ENCODE results near the gene CMTM6. TPM values are rescaled to one million over a fixed set of nuclear protein-coding genes. Genes with fewer than 3 reads are reported as not detected.

CMTM6 gene
- total RNA-seq, 1 donor from 2014 or later, result 90.1 TPM

DNA sequence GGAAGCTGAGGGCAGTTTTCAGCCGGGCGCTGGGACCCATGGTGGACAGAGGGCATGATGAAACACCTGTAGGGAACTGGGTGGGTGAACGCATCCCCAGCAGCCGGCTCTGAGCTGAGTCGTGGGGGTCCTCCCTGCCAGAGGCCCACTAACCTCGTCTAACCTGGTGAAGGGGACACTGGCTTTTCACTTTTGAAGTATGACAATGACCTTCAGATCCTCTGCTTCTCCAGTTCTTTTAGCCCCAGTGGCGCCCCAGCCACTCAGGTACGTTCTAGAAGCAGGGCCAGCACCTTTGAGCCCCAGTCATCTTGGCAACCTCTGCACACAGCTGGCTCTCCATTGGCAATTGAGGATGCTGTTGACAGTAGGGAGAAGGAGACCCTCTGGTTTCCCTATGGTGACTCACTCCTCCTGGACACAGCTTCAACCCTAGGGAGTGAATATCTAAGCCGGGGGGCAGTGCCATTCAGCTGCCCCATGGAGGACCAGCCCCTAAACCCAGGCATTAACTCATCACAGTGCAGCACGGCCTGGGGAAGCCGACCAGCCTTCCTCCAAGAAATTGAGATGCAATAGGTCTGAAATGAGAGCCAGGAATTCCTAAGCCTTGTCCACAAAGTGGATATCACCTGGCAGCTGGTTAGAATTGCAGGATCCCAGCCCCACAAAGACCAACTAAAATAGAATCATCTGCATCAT is 46.1 kb downstream of the CMTM6 start:
- no peak for ATAC-seq (ENCODE audit: low read depth)
- POLR2A ChIA-PET, result interaction anchor here (0.6 to 6.3 kb wide), 11 partner anchors 10 to 85 kb away, joined by 3 to 93 read pairs (median 4); no protein-coding TSS in a partner anchor
- no peaks in the 10 kb centered on the region for H3K27me3 Mint-ChIP-seq
- H3K27ac Mint-ChIP-seq, result peak overlapping the region; percentile 98
- no peak for DNase-seq
- no peak overlapping the region for H3K4me3 Mint-ChIP-seq
- peaks cover 66% of the 10 kb centered on the region for H3K4me1 Mint-ChIP-seq
- intact Hi-C loops (cut with micrococcal nuclease), result loop anchor here (1.0 kb wide), 1 partner anchor 12 kb away; no protein-coding TSS in a partner anchor
- H3K36me3 Mint-ChIP-seq (ENCODE audit: low read depth), result peaks cover 47% of the 10 kb centered on the region
- CTCF ChIA-PET, result interaction anchor here (1.0 to 1.5 kb wide), 2 partner anchors 11 to 12 kb away, joined by 4 to 8 read pairs; no protein-coding TSS in a partner anchor
- TF ChIP-seq, protein P1, sequence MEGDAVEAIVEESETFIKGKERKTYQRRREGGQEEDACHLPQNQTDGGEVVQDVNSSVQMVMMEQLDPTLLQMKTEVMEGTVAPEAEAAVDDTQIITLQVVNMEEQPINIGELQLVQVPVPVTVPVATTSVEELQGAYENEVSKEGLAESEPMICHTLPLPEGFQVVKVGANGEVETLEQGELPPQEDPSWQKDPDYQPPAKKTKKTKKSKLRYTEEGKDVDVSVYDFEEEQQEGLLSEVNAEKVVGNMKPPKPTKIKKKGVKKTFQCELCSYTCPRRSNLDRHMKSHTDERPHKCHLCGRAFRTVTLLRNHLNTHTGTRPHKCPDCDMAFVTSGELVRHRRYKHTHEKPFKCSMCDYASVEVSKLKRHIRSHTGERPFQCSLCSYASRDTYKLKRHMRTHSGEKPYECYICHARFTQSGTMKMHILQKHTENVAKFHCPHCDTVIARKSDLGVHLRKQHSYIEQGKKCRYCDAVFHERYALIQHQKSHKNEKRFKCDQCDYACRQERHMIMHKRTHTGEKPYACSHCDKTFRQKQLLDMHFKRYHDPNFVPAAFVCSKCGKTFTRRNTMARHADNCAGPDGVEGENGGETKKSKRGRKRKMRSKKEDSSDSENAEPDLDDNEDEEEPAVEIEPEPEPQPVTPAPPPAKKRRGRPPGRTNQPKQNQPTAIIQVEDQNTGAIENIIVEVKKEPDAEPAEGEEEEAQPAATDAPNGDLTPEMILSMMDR (IDR thresholded peaks at IDR 0.05), result no peak
- no peaks in the 10 kb centered on the region for H3K9me3 Mint-ChIP-seq

DNA sequence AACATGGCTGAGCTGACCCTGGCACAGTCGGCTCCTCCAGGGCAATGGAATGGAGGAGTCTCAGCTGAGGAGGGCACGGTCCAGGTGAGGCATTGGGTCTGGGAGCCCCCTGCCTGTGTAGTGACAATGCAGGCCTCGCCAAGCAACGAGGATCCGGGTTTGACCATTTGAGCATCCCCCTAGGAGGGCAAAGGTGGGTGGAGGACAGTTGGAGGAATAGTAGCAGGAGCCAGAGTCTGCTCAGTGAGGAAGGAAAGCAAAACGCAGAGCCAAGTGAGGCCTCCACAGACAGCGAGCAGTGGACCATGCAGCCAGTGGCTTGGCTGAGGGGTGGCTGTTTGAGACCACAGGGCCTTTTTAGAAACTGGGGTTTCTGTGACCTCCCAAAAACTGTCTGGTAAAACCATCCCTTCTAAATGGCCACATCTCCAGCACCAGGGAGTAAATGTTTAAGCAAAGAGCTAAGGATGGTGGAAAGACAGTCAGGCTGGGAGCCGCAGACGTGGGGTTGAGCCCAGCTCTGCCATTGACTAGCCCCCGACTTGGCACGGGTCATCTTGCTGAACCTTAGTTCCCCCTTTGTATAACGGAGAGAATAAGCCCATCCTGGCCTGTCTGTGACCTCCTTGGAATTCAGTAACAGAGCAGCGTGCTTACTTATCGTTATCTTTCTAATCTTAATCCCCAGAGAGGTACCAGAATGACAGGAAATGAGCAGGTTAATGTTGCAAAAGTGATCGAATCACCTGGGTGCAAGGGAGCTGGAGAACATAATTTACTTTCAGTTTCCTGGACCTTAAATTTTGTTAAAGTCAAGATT is 46.8 kb downstream of the CMTM6 start:
- peak overlapping the region; percentile 46 for H3K4me3 Mint-ChIP-seq
- H3K4me1 Mint-ChIP-seq, result peaks cover 69% of the 10 kb centered on the region
- DNase-seq (no peak), ATAC-seq (ENCODE audit: low read depth) (no peak)
- H3K9me3 Mint-ChIP-seq, result no peaks in the 10 kb centered on the region
- peaks cover 53% of the 10 kb centered on the region for H3K36me3 Mint-ChIP-seq (ENCODE audit: low read depth)
- intact Hi-C loops (cut with micrococcal nuclease), result loop anchor here (1.0 kb wide), 1 partner anchor 12 kb away; no protein-coding TSS in a partner anchor
- no peaks in the 10 kb centered on the region for H3K27me3 Mint-ChIP-seq
- H3K27ac Mint-ChIP-seq, result peak overlapping the region; percentile 98
- ChIA-PET CTCF (interaction anchor here (1.0 kb wide), 1 partner anchor 12 kb away, joined by 4 read pairs; no protein-coding TSS in a partner anchor), POLR2A (interaction anchor here (0.6 to 6.3 kb wide), 10 partner anchors 9 to 65 kb away, joined by 3 to 93 read pairs (median 3); no protein-coding TSS in a partner anchor)
- TF ChIP-seq, protein P1 (IDR thresholded peaks at IDR 0.05), result no peak

DNA sequence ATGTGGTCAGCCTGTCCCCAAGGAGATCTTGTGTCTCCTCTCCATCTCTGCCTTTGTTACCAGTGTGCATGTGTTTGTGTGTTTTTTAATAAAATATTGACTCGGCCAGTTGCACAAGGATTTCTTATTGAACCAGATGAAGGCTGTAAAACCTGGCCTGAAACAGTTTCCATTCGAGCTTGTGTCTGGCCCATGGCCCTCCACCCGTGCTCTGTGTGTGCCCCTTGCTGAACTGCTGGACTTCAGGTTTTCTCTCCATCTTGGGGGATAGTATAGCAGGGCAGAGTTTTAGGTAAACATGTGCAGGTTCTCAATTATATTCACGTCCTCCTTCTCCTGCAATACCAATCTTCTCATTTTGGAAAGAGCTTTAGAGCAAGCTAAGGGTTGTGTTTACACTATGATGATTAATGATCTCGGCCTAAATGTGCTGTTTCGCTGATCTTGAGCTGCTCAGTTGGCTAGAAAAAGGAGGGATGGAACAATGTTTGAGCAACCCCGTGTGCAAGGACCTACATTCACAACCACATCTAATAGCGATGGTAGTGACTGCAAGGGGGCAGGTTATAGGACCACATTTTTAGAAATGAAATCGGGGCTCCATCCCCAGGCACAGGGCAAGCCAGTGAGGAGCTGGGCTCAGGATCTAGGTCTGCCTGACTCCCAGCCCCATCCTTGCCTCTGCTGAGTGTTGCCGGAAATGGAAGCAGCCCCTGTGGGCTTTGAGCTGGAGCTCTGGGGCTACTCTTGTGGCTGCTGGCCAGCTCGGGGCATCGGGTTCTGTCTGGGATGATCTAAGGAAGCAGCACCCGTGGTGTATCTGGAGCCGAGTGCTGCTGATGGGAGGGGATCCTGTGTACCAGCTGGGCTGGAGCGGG is 47.7 kb downstream of the CMTM6 start:
- no peaks in the 10 kb centered on the region for H3K9me3 Mint-ChIP-seq
- H3K27me3 Mint-ChIP-seq, result no peaks in the 10 kb centered on the region
- H3K36me3 Mint-ChIP-seq (ENCODE audit: low read depth), result peaks cover 62% of the 10 kb centered on the region
- no peak overlapping the region for H3K4me3 Mint-ChIP-seq
- DNase-seq (no peak), ATAC-seq (ENCODE audit: low read depth) (no peak)
- H3K4me1 Mint-ChIP-seq, result peaks cover 69% of the 10 kb centered on the region
- POLR2A ChIA-PET, result interaction anchor here (1.2 to 5.1 kb wide), 5 partner anchors 8 to 64 kb away, joined by 3 to 93 read pairs (median 3); no protein-coding TSS in a partner anchor
- intact Hi-C loops (cut with micrococcal nuclease), result no loop called here
- H3K27ac Mint-ChIP-seq, result peak overlapping the region; percentile 98
- TF ChIP-seq, protein P1 (IDR thresholded peaks at IDR 0.05), result no peak
- CTCF ChIA-PET, result no interaction called here

DNA sequence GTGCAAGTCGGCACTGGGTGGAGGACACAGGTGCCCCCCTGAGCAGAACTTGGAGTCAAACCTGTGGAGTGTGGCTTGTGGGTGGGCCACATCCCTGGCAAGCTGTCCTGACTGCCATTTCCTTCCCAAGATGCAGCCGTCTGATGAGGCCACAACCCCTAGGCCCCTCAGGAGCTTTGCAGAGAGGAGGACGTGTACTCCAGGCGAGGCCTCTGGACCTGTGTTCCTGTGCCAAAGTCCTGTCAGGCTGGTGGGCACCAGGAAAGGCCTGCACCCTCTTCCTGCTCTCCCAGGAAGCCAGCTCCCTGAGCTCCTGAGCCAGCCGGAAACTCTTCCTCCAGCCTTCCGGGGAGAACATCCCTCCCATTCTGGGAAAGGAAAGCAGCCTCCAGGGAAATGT is 48.5 kb downstream of the CMTM6 start:
- no peaks in the 10 kb centered on the region for H3K27me3 Mint-ChIP-seq
- no peak overlapping the region for H3K4me3 Mint-ChIP-seq
- no peak for ATAC-seq (ENCODE audit: low read depth)
- intact Hi-C loops (cut with micrococcal nuclease), result no loop called here
- POLR2A ChIA-PET, result interaction anchor here (5.1 kb wide), 1 partner anchor 14 kb away, joined by 93 read pairs; no protein-coding TSS in a partner anchor
- no peak overlapping the region for H3K27ac Mint-ChIP-seq
- DNase-seq, result no peak
- H3K36me3 Mint-ChIP-seq (ENCODE audit: low read depth), result peaks cover 64% of the 10 kb centered on the region
- H3K9me3 Mint-ChIP-seq, result no peaks in the 10 kb centered on the region
- TF ChIP-seq, protein P1 (IDR thresholded peaks at IDR 0.05), result no peak
- CTCF ChIA-PET, result no interaction called here
- H3K4me1 Mint-ChIP-seq, result peaks cover 66% of the 10 kb centered on the region

Measured in activated B cell treated with CpG ODN at 0.5 μM for 24 hours (primary cell).